ENCODE measurements around the gene NPIPB6.

NPIPB6 gene

GRCh38 chr16:28297784-28298510, 65.4 kb downstream of the NPIPB6 start:
- no peak for DNase-seq

GRCh38 chr16:28297308-28297707, 66.0 kb downstream of the NPIPB6 start:
- no peak for DNase-seq

- no peak for DNase-seq
Observed at GRCh38 chr16:28295276-28295675, 68.0 kb downstream of the NPIPB6 start.

- DNase-seq, result no peak
Observed at GRCh38 chr16:28294201-28294600, 69.1 kb downstream of the NPIPB6 start.

GRCh38 chr16:28293601-28293960, 69.7 kb downstream of the NPIPB6 start:
- DNase-seq, result no peak

GRCh38 chr16:28292731-28293600, 70.3 kb downstream of the NPIPB6 start:
- no peak for DNase-seq

Data from activated CD4-positive, alpha-beta T cell treated with anti-CD3 and anti-CD28 coated beads, Interleukin-2, Interleukin-6, amounts not matched to agents 100 ng/mL and 50 ng/mL, durations not matched to agents 16 hours and 8 hours (primary cell).